ENCODE results near the gene AQP2. TPM values are rescaled to one million over a fixed set of nuclear protein-coding genes. Genes with fewer than 3 reads are reported as not detected.
A peak's percentile ranks its signal among the peaks of the same experiment; 100 is the strongest.

Gene AQP2
- total RNA-seq, 6 experiments from 2014 or later, result not detected

DNA sequence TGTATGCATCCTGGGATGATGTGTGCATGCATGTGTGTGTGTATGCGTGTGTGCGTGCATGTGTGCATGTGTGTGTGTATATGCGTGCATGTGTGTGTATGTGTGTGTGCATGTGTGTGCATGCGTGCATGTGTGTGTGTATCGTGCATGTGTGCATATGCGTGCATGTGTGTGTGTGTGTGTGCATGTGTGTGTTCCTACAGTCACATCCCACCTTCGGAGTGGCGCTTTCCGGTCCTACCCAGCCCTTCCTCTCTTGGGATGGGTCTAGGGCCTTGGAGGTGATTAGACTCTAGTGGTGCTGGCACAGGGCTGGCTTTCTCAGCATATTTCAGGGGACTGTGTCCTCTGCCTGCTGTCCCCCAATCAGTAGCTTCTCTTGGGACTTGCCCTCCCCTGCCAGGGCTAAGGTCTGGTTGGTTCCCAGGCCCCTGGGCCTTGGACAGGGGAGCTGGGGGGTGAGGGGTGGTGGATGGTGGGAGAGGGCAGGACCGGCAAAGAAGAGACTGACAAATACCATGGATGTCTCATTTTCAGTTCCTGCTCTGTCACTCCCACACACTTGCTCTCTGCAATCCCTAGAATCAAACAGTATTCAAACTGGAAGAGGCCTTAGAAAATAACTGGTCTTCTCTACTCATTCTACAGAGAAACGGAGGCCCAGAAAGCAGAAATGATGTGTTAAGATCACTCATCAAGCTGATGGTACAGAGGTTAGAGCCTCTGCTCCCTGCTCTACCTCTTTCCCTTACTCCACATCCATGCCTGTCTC is 24.9 kb upstream of the AQP2 start:
- Mint-ChIP-seq H3K4me3 (no peak overlapping the region), H3K9me3 (no peaks in the 10 kb centered on the region), H3K36me3 (ENCODE audit: low read depth) (no peaks in the 10 kb centered on the region), H3K27me3 (ENCODE audit: insufficient read depth) (peaks cover 7% of the 10 kb centered on the region), H3K4me1 (ENCODE audit: low read depth) (peaks cover 12% of the 10 kb centered on the region), H3K27ac (no peak overlapping the region)
- DNase-seq, result no peak
- TF ChIP-seq, protein P1, sequence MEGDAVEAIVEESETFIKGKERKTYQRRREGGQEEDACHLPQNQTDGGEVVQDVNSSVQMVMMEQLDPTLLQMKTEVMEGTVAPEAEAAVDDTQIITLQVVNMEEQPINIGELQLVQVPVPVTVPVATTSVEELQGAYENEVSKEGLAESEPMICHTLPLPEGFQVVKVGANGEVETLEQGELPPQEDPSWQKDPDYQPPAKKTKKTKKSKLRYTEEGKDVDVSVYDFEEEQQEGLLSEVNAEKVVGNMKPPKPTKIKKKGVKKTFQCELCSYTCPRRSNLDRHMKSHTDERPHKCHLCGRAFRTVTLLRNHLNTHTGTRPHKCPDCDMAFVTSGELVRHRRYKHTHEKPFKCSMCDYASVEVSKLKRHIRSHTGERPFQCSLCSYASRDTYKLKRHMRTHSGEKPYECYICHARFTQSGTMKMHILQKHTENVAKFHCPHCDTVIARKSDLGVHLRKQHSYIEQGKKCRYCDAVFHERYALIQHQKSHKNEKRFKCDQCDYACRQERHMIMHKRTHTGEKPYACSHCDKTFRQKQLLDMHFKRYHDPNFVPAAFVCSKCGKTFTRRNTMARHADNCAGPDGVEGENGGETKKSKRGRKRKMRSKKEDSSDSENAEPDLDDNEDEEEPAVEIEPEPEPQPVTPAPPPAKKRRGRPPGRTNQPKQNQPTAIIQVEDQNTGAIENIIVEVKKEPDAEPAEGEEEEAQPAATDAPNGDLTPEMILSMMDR (IDR thresholded peaks at IDR 0.05), result no peak

DNA sequence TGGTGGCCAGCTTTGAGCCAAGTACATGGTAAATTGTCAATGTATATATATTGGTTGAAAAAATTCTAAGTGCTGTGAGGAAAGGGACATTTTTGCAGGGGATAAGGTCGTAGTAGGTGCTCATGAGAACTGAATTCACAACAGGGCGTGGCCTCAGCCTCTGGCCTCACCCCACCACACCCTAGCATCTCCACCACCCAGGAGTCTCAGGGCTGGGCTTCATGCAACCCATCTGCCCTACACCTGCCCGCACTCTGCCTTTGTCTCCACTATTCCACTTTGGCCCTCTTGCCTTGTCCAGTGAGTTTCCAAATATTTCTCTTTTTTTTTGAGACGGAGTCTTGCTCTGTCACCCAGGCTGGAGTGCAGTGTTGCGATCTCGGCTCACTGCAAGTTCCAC is 22.1 kb upstream of the AQP2 start:
- Mint-ChIP-seq H3K4me1 (ENCODE audit: low read depth) (peaks cover 21% of the 10 kb centered on the region), H3K36me3 (ENCODE audit: low read depth) (no peaks in the 10 kb centered on the region), H3K4me3 (no peak overlapping the region), H3K27ac (no peak overlapping the region), H3K27me3 (ENCODE audit: insufficient read depth) (peaks cover 6% of the 10 kb centered on the region; the same call in 1 of the 2 replicates), H3K9me3 (no peaks in the 10 kb centered on the region)
- no peak for DNase-seq
- TF ChIP-seq, protein P1 (IDR thresholded peaks at IDR 0.05), result no peak

DNA sequence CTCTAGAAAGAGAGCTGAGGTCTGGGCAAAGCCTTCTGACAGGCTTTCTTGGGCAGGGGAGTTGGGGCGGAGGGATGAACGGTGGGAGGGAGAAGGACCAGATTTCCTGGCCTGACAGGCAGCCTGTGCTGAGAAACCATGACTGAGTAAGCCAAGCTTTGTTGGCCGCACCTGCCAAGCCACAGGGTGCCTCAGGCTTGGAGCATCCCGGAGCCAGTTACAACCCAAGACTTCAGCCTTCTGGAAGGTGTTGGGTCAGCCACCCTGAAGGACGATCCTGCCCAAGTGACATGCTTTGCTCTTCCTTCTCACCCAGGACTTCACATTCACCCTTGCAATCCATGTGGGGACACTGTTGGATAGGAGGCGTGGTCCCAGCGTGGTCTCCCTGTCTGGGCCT is 21.0 kb upstream of the AQP2 start:
- Mint-ChIP-seq H3K9me3 (no peaks in the 10 kb centered on the region), H3K27ac (no peak overlapping the region), H3K4me1 (ENCODE audit: low read depth) (peaks cover 26% of the 10 kb centered on the region), H3K4me3 (no peak overlapping the region), H3K36me3 (ENCODE audit: low read depth) (no peaks in the 10 kb centered on the region), H3K27me3 (ENCODE audit: insufficient read depth) (peaks cover 6% of the 10 kb centered on the region; the same call in 1 of the 2 replicates)
- TF ChIP-seq, protein P1 (IDR thresholded peaks at IDR 0.05), result no peak
- DNase-seq, result no peak

DNA sequence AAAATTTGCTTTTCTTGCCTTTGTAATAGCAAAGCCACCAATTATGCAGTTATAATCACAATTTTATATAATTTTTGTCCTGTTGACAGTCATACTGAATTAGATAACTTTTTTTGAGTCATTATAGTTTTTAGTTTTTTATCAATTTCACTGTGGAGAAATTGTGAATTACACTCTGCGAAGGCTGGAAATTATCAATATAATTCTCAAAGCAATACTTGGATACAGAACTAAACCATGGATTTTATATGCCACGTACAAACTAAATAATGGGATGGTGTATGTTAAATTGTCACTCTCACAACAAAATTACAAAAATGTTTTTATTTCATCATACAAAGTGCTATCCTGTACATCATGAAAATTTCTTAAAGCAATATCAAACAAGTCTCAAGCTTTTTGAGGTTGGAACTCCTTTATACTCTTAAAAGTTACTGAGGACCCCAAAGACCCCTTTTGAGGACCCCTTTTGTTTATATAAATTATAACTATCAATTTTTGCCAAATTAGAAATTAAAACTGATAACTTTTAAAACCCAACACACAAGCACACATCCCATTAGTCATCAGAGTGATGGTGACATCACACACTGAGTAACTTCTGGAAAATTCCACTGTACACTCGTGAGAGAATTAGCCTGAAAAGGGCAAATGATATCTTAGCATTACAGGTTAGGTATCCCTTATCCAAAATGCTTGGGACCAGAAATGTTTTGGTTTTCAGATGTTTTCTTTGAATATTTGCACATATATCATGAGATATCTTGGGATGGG is 19.8 kb upstream of the AQP2 start:
- TF ChIP-seq, protein P1 (IDR thresholded peaks at IDR 0.05), result peak; percentile 55; the same call in 1 of the 2 replicates
- no peak overlapping the region for H3K4me3 Mint-ChIP-seq
- peaks cover 26% of the 10 kb centered on the region for H3K4me1 Mint-ChIP-seq (ENCODE audit: low read depth)
- no peaks in the 10 kb centered on the region for H3K9me3 Mint-ChIP-seq
- peaks cover 4% of the 10 kb centered on the region; the same call in 1 of the 2 replicates for H3K27me3 Mint-ChIP-seq (ENCODE audit: insufficient read depth)
- peak; percentile 54 for DNase-seq
- no peak overlapping the region for H3K27ac Mint-ChIP-seq
- H3K36me3 Mint-ChIP-seq (ENCODE audit: low read depth), result no peaks in the 10 kb centered on the region

DNA sequence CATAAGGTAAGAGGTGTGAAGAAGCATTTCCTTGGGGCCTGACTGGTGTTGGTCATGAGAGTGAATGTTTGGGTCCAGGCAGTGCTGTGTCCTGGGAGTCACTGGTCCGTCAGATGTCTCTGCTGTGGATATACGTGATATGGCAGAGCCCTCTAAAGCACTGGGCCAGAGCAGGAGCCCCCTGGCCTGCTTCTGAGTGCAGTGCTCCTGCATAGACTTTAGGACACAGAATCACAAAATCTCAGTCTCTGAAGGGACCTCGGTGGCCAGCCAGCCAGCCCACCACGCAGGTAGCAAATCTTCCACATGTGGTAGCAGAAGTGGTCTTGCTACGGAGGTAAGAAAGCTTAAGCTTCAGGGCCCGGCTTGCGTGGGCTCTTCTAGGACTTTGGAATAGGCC is 18.5 kb upstream of the AQP2 start:
- no peaks in the 10 kb centered on the region for H3K9me3 Mint-ChIP-seq
- TF ChIP-seq, protein P1 (IDR thresholded peaks at IDR 0.05), result no peak
- H3K27ac Mint-ChIP-seq, result no peak overlapping the region
- no peak overlapping the region for H3K4me3 Mint-ChIP-seq
- no peak for DNase-seq
- H3K36me3 Mint-ChIP-seq (ENCODE audit: low read depth), result no peaks in the 10 kb centered on the region
- peaks cover 7% of the 10 kb centered on the region for H3K27me3 Mint-ChIP-seq (ENCODE audit: insufficient read depth)
- peaks cover 26% of the 10 kb centered on the region for H3K4me1 Mint-ChIP-seq (ENCODE audit: low read depth)
